Measurements from ENCODE around the gene TFF1. TPM values are rescaled to one million over a fixed set of nuclear protein-coding genes. Genes with fewer than 3 reads are reported as not detected.

Gene TFF1
- not detected for polyA plus RNA-seq (2012; ENCODE audit: insufficient read depth, insufficient read length, low read depth)

GRCh38 chr21:42366292-42367010 lies at the start of gene TFF1:
TSS of gene TFF1 (minus strand) at chr21:42366535. CDS start at chr21:42366495, 40 bp downstream.
- Histone ChIP-seq H3K36me3 (no peaks in the 10 kb centered on the region), H3K4me3 (ENCODE audit: low read depth, low read length) (no peak within 1 kb of the TSS), H3K27me3 (peaks cover 29% of the 10 kb centered on the region), H3K4me1 (no peaks in the 10 kb centered on the region), H3K9me3 (no peaks in the 10 kb centered on the region)
- no peak for DNase-seq
- no peak for TF ChIP-seq CTCF (IDR thresholded peaks at IDR 0.05; ENCODE audit: low read depth, low read length)

DNA sequence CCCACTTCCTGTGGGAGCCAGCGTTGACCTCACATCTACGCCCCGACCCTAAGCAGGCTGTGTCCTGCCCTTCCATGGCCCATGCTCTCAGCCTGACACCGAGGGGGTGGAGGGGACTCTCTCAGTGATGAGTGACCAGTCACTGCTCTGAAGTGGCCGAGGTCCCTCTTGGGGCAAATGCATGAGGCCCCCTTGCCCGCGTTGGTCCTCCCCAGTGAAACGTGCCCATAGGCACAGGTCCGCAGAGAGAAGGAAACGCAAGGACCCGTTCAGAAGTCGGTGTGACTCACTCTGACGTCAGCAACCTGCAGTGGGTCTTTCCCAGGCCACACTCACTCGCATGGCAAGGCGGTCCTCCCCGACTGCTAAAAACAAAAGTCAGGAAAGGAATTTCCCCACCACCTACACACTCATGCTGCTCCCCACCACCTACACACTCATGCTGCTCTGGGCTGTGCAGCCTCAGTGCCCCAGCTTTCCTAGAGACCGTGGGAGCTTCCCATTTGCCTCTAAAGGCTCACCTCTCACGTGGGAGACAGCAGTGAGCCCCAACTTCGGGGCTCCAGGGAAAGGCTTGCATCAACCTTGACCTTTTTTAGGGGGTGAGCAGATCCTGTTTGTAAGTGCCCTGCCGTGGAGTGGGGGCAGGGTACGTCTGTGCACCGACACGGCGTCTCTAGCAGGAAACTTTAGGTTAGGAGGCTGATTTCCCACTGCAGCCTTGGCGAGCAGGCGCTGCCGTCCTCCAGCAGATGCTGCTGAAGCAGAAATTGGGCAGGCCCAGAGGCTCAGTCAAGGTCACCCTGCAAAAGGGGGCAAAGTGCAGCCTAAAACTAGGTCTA lies 48.8 kb upstream of the TFF1 start:
- no peaks in the 10 kb centered on the region for H3K9me3 ChIP-seq
- no peak overlapping the region for H3K4me3 ChIP-seq (ENCODE audit: low read depth, low read length)
- no peak for TF ChIP-seq CTCF (IDR thresholded peaks at IDR 0.05; ENCODE audit: low read depth, low read length)
- no peaks in the 10 kb centered on the region for H3K4me1 ChIP-seq
- H3K36me3 ChIP-seq, result no peaks in the 10 kb centered on the region
- no peak for DNase-seq
- H3K27me3 ChIP-seq, result peaks cover 16% of the 10 kb centered on the region; the same call in 1 of the 2 replicates

DNA sequence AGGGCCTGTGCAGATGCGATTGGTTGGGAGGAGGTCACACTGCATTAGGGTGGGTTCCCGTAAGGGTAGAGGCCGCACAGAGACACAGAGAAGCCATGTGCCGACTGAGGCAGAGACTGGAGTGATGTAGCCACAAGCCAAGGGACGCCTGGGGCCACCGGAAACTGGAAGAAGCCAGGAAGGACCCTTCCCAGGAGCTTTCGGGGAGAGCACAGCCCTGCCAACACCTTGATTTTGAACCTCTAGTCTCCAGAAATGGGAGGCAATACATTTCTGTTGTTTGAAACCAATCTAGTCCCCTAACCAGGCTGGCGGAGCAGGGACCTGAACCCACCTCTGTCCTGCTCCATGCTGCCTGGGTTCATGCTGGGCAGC lies 48.2 kb upstream of the TFF1 start:
- H3K36me3 ChIP-seq, result no peaks in the 10 kb centered on the region
- H3K4me3 ChIP-seq (ENCODE audit: low read depth, low read length), result no peak overlapping the region
- no peaks in the 10 kb centered on the region for H3K4me1 ChIP-seq
- TF ChIP-seq CTCF (IDR thresholded peaks at IDR 0.05; ENCODE audit: low read depth, low read length), result no peak
- H3K27me3 ChIP-seq, result peaks cover 11% of the 10 kb centered on the region; the same call in 1 of the 2 replicates
- DNase-seq, result no peak
- no peaks in the 10 kb centered on the region for H3K9me3 ChIP-seq

- no peak overlapping the region for H3K4me3 ChIP-seq (ENCODE audit: low read depth, low read length)
- no peaks in the 10 kb centered on the region for H3K4me1 ChIP-seq
- H3K9me3 ChIP-seq, result no peaks in the 10 kb centered on the region
- no peak for DNase-seq
- H3K27me3 ChIP-seq, result peaks cover 10% of the 10 kb centered on the region; the same call in 1 of the 2 replicates
- no peak for TF ChIP-seq CTCF (IDR thresholded peaks at IDR 0.05; ENCODE audit: low read depth, low read length)
- no peaks in the 10 kb centered on the region for H3K36me3 ChIP-seq
These were observed 47.7 kb upstream of the TFF1 start for GRCh38 chr21:42414066-42414465.

GRCh38 chr21:42413500-42413899 lies 47.2 kb upstream of the TFF1 start:
- Histone ChIP-seq H3K9me3 (no peaks in the 10 kb centered on the region), H3K4me1 (no peaks in the 10 kb centered on the region), H3K4me3 (ENCODE audit: low read depth, low read length) (no peak overlapping the region), H3K27me3 (peaks cover 10% of the 10 kb centered on the region; the same call in 1 of the 2 replicates), H3K36me3 (no peaks in the 10 kb centered on the region)
- DNase-seq, result no peak
- TF ChIP-seq CTCF (IDR thresholded peaks at IDR 0.05; ENCODE audit: low read depth, low read length), result no peak
